NCI-H2196 (cell line): ENCODE results near the gene CALD1.

Experiments
- DNase-seq: peaks from one replicate; lab custom pipeline; 2025; ENCODE audit not compliant: unreplicated experiment; lab: John Stamatoyannopoulos, UW

Gene CALD1

DNA sequence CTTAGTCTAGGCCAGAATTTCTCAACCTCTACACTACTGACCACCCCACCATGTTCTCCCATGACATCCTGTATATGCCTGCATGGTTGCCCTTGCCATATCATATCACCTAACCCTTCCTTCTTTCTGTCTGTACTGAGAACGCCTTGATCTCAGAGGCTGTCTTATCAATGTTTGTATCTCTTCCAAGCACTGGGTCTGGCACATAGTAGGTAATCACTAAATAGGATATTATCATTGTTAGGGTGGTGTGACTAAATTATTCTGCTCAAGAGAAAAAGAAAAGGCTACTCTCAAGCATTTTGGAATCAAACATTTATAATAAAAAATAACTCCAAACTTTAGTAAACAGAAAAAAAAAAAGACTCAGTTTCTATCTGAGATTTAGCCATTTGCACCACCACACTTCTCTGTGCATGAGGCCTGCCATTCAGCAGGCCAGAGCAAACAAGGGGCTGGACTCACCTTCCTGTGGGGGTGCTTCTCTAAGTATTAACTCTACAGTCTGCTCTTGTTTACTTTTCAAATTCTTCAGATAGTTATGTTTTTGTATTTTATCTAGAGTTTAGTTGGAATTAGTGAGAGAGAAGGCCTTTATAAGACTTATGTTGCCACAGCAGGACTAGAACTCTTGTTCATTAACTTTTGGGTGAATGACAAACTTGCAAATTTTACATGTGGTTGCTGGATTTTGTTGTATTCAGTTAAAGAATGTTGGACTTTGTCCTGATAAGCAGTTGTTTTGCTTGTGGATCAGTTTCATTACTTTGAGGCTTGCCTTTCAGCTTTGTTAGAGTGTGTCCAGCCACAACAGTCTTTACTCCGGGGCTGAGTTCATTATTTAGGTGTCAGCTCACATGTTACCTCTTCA, 212.3 kb downstream of the CALD1 start:
- no peak for DNase-seq

DNA sequence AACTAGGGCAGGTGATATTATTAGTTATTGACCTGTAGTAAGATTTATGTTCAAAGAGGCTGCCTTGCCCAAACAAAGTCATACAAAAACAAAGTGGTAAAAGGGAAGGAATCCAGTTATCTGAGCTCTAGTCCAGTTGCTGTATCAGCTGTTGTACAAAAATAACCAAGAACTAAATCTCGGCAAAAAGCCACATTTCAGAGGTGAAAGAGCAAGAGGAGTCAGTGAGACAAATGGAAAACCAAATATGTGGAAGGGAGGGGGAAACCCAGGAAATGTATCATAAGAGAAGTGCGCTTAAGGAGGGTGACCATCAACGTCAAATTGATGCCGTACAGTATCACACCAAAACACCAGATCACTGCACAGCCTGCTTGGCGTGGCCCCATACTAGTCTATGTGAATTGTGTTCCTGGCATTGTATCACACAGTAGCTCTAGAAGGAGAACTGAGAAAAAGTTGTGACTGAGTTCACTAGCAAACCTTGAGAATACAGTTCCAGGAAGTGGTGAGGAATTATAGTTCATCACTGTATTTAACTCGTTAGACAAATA, 213.3 kb downstream of the CALD1 start:
- no peak for DNase-seq

DNA sequence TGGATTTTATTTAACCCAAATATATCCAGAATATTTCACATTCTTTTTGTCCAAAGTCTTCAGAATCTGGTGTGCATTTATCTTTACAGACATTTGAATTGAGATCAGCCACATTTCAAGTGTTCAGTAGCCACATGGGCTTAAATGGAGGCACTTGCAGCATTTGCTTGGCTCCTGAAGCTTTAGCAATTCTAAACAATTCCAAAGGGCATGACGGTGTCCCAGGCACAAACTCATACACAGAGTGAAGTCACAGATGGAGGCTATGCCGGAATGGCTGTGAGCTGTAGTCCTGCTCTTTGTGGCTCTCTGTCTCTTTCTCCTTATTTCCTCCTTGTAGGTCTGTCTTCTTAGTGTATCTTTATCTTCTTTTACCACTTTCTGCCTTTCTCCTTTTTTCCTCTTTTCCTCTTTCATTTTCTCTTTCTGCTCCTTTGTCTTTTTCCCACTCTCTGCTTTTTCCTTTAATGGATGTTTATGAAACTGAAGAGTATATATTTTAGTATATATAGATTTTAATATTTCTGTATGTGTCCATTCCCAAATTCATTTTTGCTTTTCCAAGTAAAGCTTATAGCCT, 214.5 kb downstream of the CALD1 start:
- DNase-seq: no peak

DNA sequence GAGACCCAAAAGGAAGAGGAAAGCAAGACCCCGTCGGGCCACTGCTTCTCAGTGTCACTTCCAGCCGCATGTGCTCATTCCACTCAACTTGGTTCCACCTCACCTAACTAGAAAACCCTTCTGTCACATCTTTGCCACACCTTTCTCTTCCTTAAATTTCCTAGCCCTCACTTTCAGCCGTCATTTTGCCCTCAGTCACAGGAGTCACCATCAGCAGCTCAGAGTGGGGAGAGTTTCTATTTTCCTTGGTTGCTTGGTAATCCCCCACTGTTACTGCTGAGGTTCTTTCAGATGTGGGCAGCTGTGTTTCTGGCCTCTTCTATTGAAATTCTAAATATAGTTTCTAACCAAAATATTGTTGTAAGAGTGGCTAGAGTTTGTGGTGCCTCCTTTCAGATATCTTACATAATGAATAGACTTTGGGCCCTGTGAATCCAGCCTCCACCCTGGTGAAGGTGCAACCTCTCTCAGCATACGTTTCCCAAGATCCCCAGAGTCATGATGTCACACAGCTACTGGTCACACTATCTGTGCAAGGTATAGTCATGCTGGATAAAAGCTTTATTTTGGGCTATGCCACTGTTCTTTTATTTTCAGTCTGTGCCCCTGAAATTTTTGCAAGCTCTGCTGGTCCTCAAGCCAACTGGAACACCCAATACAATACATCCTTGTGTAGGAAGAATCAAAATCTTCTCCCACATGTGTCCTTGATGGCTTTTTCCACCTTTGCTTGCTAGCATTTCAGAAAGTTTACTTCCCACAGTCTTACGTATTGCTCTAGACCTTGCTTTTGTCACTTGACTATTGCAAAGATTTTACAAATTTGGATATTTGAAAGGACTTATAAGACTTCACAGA, 216.0 kb downstream of the CALD1 start:
- no peak for DNase-seq

DNA sequence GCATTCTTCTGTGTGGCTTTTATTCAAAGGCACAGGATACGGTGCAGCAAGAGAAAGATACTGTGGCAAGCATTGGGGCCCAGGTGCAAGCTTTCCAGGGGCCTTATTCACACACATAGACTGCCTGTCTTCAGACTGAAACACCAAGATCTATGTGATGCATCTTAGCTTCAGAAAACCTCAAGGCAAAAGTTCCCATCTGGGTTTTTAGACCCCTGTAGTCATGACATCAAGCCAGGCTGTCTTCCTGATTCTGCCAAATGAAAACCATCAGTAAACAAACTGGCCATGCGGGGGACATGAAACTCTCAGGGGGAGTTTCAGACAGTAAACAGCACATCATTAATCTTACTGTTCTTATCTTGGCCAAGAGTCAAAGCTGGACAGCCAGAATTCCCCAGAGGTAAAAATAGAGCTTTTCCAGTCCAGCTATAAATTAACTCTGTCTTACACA, 216.7 kb downstream of the CALD1 start:
- DNase-seq: no peak

DNA sequence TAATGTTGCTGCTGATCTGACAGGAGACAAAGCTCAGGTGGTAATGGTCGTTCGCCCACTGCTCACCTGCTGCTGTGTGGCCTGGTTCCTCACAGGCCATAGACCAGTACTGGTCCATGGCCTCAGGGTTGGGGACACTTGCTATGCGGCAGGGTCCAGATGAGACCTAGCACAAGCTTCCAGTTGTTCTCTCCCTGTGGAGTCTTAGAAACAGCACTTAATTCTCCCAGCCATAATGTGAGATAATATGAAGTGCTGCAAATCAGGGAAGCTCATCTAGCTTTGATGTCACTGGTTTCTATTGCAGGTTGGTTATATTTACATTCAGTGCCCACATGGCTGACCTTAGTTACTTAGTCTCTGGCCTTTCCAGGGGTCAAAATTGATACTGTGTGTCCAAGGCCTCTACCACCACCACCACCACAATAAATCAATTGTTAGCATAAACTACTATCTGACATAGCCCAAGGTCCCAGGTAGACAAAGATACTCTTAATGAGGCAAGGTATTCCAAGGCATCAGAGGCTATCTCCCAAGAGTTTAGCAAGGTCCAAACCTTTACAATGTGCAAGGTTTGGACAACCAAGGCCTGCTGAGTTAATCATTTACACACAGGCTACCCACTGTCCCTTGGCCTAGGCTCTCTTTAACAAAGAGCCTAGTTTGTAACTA, 217.9 kb downstream of the CALD1 start:
- no peak for DNase-seq

DNA sequence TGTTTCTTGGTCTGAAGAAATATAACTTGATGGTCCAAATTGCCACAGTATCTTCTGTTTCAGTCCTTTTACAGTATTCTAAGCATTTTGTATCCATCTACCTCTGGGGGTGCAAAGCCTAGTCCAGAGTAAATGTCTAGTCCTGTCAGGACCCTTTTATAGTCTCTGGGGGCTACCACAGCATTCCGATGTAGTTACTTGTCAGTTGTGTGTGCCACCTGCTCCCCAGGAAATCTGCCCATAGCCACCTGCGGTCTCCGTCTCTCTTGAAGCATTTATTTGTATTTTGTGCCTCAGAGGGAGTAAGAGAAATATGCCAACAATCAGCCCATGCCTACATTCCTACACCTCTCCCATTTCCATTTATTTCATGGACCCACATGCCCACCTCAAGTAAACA, 219.7 kb downstream of the CALD1 start:
- no peak for DNase-seq

DNA sequence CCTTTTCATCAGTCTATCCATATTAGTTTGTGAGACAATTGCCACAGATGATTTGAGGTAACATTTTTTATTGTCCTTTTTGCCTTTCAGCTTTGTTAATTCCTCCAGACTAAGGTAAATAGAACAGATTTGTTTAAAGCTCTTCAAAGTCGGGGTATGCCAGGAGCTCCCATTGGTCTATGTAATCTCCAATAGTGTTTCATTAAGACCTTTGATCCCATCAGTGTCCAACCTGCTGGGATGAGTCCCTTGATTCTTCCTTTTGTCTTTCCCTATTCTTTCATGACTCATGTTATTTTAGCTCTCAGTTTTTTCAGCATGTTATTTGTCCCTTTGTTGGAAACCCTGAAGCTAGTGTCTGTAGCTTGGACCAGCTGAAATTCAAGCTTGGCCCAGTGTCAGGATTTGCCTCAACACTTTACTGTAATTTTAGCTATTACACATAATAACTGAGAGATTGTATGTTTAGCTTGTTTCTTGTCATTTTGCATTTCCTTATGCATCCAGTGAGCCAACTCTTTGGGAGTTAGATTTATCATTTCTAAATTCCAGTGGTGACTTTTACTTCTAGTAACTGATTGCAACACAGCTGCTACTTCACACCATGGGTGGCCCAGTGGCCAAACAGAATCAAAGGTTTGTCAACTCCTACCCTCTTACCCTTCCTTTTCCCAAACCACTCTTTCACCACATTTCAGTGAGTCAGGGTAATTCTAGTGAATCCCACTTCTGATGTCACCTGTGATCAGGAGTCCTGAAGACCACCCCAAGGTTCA, 222.1 kb downstream of the CALD1 start:
- DNase-seq: no peak

DNA sequence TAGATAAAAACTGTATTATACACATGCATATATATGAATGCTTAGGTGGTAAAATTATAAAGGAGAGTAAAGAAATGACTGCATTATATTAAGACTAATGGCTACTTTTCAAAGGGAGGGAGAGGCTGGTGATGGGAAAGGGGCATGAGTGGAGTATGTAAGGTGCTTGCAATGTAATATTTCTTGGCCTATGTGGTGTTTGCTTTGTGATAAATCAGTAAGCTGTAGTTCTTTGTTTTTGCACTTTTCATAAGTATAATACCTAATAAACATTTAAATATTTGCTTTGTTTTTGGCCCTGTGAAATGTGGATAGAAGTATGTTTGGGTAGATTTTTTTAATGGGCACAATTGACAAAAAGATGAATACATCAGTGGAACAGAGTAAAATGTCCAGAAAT, 232.8 kb downstream of the CALD1 start:
- DNase-seq: no peak
